HG02610 (cell line): ENCODE data around the gene NEU3.

Experiments used
- ATAC-seq: cut with Tn5 transposase; IDR thresholded peaks from one replicate; pipeline ENCODE4 v1.9.1; 2021; ENCODE audit warnings: mild to moderate bottlenecking, moderate library complexity; ENCODE audit not compliant: unreplicated experiment

Gene NEU3

GRCh38 chr11:75055511-75055910 is 66.8 kb downstream of the NEU3 start:
- ATAC-seq: no peak

GRCh38 chr11:75056814-75057213 is 68.1 kb downstream of the NEU3 start:
- ATAC-seq: no peak

- no peak for ATAC-seq
Observed at GRCh38 chr11:75059299-75059698, 70.6 kb downstream of the NEU3 start.

- ATAC-seq: no peak
Observed at GRCh38 chr11:75063741-75064314, 75.1 kb downstream of the NEU3 start.

GRCh38 chr11:75066061-75066460 is 77.3 kb downstream of the NEU3 start:
- no peak for ATAC-seq
